Keratinocyte (primary cell): ENCODE data around the gene CCNA2.

Experiments used
- CTCF ChIP-seq, 3 experiments: IDR thresholded peaks in 1 of 3; conservative IDR thresholded peaks in 1 of 3; optimal IDR thresholded peaks in 1 of 3; 2 replicates in 2 of 3; 3 replicates in 1 of 3; pipeline versions ENCODE3 to v1.5.1; 2011; ENCODE audit warnings: low read length in 3 of 3, mild to moderate bottlenecking in 3 of 3, moderate library complexity in 2 of 3, control low read depth in 1 of 3, inconsistent platforms in 1 of 3; ENCODE audit not compliant: insufficient read depth in 2 of 3; ENCODE audit errors: extremely low read depth in 1 of 3
- EZH2 ChIP-seq: IDR thresholded peaks from one replicate; pipeline ENCODE4 v1.6.1; 2012; ENCODE audit warnings: inconsistent platforms, mild to moderate bottlenecking, low read length, moderate library complexity

- no peak for TF ChIP-seq CTCF (optimal IDR thresholded peaks at IDR 0.05 in 1 of 3, IDR thresholded peaks at IDR 0.05 in 1 of 3, conservative IDR thresholded peaks at IDR 0.05 in 1 of 3; ENCODE audit: extremely low read depth in 1 of 3, insufficient read depth in 2 of 3, low read length in 3 of 3)
- TF ChIP-seq EZH2: no peak
Observed at GRCh38 chr4:121822047-121822446, 1.6 kb downstream of the CCNA2 start.
